Measurements from ENCODE around the gene CXCL8.
"Not testable (repeated sequence)": the region's sequence is repeated elsewhere in the genome, so short reads cannot be mapped to it uniquely, and the experiment has no call there.

The CXCL8 gene

DNA sequence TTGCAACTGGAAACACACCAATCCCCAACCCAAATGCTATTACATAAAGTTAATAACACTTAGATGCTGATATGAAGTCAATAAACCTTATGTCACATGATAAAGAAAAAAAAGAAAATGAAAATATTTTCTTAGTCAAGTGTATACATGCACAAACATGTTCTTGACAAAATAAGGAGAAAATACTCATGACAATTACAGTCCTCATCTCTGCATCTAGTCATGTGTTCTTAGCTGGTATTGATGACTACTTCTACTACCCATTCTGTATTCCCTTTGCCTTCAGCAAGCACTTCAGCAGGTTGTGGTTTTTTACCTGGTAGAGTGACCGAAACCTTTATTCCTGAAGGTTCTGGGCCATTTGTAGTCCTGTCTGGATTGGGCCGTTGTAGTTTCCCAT, 24.9 kb downstream of the CXCL8 start:
- TF ChIP-seq CTCF (IDR thresholded peaks at IDR 0.05; ENCODE audit: low read depth, low read length) (no peak), EZH2phosphoT487 (IDR thresholded peaks at IDR 0.05; ENCODE audit: low read depth) (no peak)
- no peaks in the 10 kb centered on the region for H3K36me3 ChIP-seq (replicated peaks; ENCODE audit: low read depth, low read length)
- no peaks in the 10 kb centered on the region for H3K9me3 ChIP-seq (ENCODE audit: insufficient read depth, low read length)
- H4K20me1 ChIP-seq (ENCODE audit: insufficient read depth, low read length): no peaks in the 10 kb centered on the region
- no peaks in the 10 kb centered on the region for H3K79me2 ChIP-seq (ENCODE audit: low read length)
- H3K4me3 ChIP-seq (ENCODE audit: low read length): no peak overlapping the region
- H2AFZ ChIP-seq (ENCODE audit: low read depth, low read length): no peak overlapping the region
- H3K4me1 ChIP-seq (ENCODE audit: low read length): peaks cover 4% of the 10 kb centered on the region; the same call in 1 of the 2 replicates
- no peak overlapping the region for H3K9ac ChIP-seq (ENCODE audit: low read length)
- H3K27me3 ChIP-seq (ENCODE audit: low read depth, low read length): no peaks in the 10 kb centered on the region
- no peak overlapping the region for H3K27ac ChIP-seq (ENCODE audit: low read length)
- no peak overlapping the region for H3K4me2 ChIP-seq (ENCODE audit: low read length)

GRCh38 chr4:73770917-73771316, 30.5 kb downstream of the CXCL8 start:
- Histone ChIP-seq H2AFZ (ENCODE audit: low read depth, low read length) (no peak overlapping the region), H3K27ac (ENCODE audit: low read length) (no peak overlapping the region), H3K4me3 (ENCODE audit: low read length) (no peak overlapping the region)

DNA sequence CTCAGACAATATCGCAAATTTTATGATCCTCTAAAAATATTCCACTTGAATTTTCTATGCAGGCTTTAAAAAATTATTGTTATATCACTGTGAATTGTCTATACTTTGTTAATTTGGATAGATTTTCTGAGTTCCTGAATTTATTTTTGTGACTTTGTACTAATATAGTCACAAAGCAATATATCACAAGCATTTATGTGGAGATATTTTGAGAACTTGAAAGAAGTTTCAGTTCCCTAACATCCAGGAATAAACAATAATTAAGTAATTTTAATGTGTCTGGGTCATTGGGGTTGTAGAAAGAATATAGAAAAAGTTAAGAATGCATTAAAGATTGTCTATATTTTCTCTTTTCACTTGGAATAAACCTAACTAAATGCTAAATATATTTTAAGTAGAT, 32.0 kb downstream of the CXCL8 start:
- Histone ChIP-seq H3K79me2 (ENCODE audit: low read length) (no peaks in the 10 kb centered on the region), H3K9me3 (ENCODE audit: insufficient read depth, low read length) (no peaks in the 10 kb centered on the region), H2AFZ (ENCODE audit: low read depth, low read length) (no peak overlapping the region), H3K4me2 (ENCODE audit: low read length) (no peak overlapping the region), H3K27ac (ENCODE audit: low read length) (no peak overlapping the region), H3K36me3 (replicated peaks; ENCODE audit: low read depth, low read length) (no peaks in the 10 kb centered on the region), H3K4me1 (ENCODE audit: low read length) (no peaks in the 10 kb centered on the region), H3K27me3 (ENCODE audit: low read depth, low read length) (no peaks in the 10 kb centered on the region), H4K20me1 (ENCODE audit: insufficient read depth, low read length) (no peaks in the 10 kb centered on the region), H3K4me3 (ENCODE audit: low read length) (no peak overlapping the region), H3K9ac (ENCODE audit: low read length) (no peak overlapping the region)
- TF ChIP-seq CTCF (IDR thresholded peaks at IDR 0.05; ENCODE audit: low read depth, low read length) (no peak), EZH2phosphoT487 (IDR thresholded peaks at IDR 0.05; ENCODE audit: low read depth) (no peak)

More at GRCh38 chr4:73770917-73771316, 30.5 kb downstream of the CXCL8 start:
- H4K20me1 ChIP-seq (ENCODE audit: insufficient read depth, low read length): no peaks in the 10 kb centered on the region
- no peaks in the 10 kb centered on the region for H3K36me3 ChIP-seq (replicated peaks; ENCODE audit: low read depth, low read length)
- no peaks in the 10 kb centered on the region for H3K27me3 ChIP-seq (ENCODE audit: low read depth, low read length)
- no peaks in the 10 kb centered on the region for H3K4me1 ChIP-seq (ENCODE audit: low read length)
- H3K79me2 ChIP-seq (ENCODE audit: low read length): no peaks in the 10 kb centered on the region
- H3K4me2 ChIP-seq (ENCODE audit: low read length): no peak overlapping the region
- no peak overlapping the region for H3K9ac ChIP-seq (ENCODE audit: low read length)
- TF ChIP-seq CTCF (IDR thresholded peaks at IDR 0.05; ENCODE audit: low read depth, low read length) (no peak), EZH2phosphoT487 (IDR thresholded peaks at IDR 0.05; ENCODE audit: low read depth) (no peak)
- no peaks in the 10 kb centered on the region for H3K9me3 ChIP-seq (ENCODE audit: insufficient read depth, low read length)

GRCh38 chr4:73774406-73774805, 34.0 kb downstream of the CXCL8 start:
- H3K4me1 ChIP-seq (ENCODE audit: low read length); H3K9ac ChIP-seq (ENCODE audit: low read length); H3K4me2 ChIP-seq (ENCODE audit: low read length); H2AFZ ChIP-seq (ENCODE audit: low read depth, low read length); H4K20me1 ChIP-seq (ENCODE audit: insufficient read depth, low read length); H3K27ac ChIP-seq (ENCODE audit: low read length); H3K4me3 ChIP-seq (ENCODE audit: low read length); H3K9me3 ChIP-seq (ENCODE audit: insufficient read depth, low read length); H3K36me3 ChIP-seq (replicated peaks; ENCODE audit: low read depth, low read length); H3K79me2 ChIP-seq (ENCODE audit: low read length); H3K27me3 ChIP-seq (ENCODE audit: low read depth, low read length): not testable (repeated sequence)

DNA sequence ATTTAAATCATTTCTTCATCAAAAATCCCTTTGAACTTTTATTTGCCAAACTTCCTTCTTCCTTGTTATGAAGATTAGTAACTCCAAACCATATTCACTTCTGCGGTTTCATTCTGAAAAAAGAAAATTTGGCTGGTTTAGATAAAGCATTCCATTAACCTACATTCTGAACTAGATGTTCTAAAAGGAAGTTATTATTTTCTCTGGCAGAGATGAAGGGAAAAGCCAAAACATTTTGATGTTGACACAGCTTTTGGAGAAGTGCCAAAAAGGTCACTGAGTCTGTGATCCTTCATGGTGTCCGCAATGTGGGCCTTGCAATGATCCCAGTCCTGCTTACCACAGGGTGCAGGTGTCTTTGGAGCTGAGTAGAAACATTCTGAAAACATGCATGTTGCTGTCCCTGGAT, 36.0 kb downstream of the CXCL8 start:
- Histone ChIP-seq H3K4me1 (ENCODE audit: low read length) (no peaks in the 10 kb centered on the region), H3K27me3 (ENCODE audit: low read depth, low read length) (no peaks in the 10 kb centered on the region), H4K20me1 (ENCODE audit: insufficient read depth, low read length) (no peaks in the 10 kb centered on the region), H3K9ac (ENCODE audit: low read length) (no peak overlapping the region), H3K4me2 (ENCODE audit: low read length) (no peak overlapping the region), H3K36me3 (replicated peaks; ENCODE audit: low read depth, low read length) (no peaks in the 10 kb centered on the region), H3K4me3 (ENCODE audit: low read length) (no peak overlapping the region), H3K79me2 (ENCODE audit: low read length) (no peaks in the 10 kb centered on the region), H3K27ac (ENCODE audit: low read length) (no peak overlapping the region), H3K9me3 (ENCODE audit: insufficient read depth, low read length) (no peaks in the 10 kb centered on the region), H2AFZ (ENCODE audit: low read depth, low read length) (no peak overlapping the region)
- TF ChIP-seq CTCF (IDR thresholded peaks at IDR 0.05; ENCODE audit: low read depth, low read length) (no peak), EZH2phosphoT487 (IDR thresholded peaks at IDR 0.05; ENCODE audit: low read depth) (no peak)

Measured in OCI-LY3 (cell line).